K562 (cell line): Measurements from ENCODE around the gene LGALS16.

ENCODE experiments used
- ATF2 ChIP-seq: sonication (generic); formaldehyde crosslinking; IDR thresholded peaks from 2 replicates; pipeline ENCODE4 v1.8.1; 2022; ENCODE audit warnings: missing genetic modification reagents
- CTCF ChIP-seq, 3 experiments: IDR thresholded peaks in 2 of 3; conservative IDR thresholded peaks in 1 of 3; 2 replicates each; pipeline ENCODE4 v1.5.1; 2011 to 2012; ENCODE audit warnings: low read length in 3 of 3, mild to moderate bottlenecking in 3 of 3, control low read depth in 2 of 3, improper control_type of control experiment in 1 of 3, inconsistent platforms in 1 of 3, low read depth in 1 of 3, mixed read lengths in 1 of 3, moderate library complexity in 1 of 3; ENCODE audit not compliant: insufficient read depth in 2 of 3
- ETV6 ChIP-seq, 3 experiments: fragments of 150-350 bp in 1 of 3; sonication (generic) in 1 of 3; formaldehyde crosslinking in 1 of 3; IDR thresholded peaks; 2 replicates each; pipeline versions ENCODE4 v1.6.1 to v1.8.0; 2014 to 2022; ENCODE audit warnings: borderline replicate concordance in 2 of 3, low read depth in 2 of 3, antibody characterized with exemption in 1 of 3, low read length in 1 of 3, mild to moderate bottlenecking in 1 of 3, missing genetic modification reagents in 1 of 3
- FOXO4 ChIP-seq: fragments of 450-650 bp; formaldehyde crosslinking; IDR thresholded peaks from 2 replicates; pipeline ENCODE4 v1.4.0; 2020; ENCODE audit warnings: mild to moderate bottlenecking, moderate library complexity
- HMGXB4 ChIP-seq: sonication (generic); formaldehyde crosslinking; IDR thresholded peaks from 2 replicates; pipeline ENCODE4 v1.8.1; 2023; ENCODE audit warnings: mild to moderate bottlenecking, missing genetic modification reagents
- NKRF ChIP-seq: fragments of 450-650 bp; IDR thresholded peaks from 2 replicates; pipeline ENCODE4 v1.6.1; 2016; ENCODE audit warnings: borderline replicate concordance
- NR0B1 ChIP-seq: fragments of 450-650 bp; IDR thresholded peaks from one replicate; pipeline ENCODE4 v1.6.1; 2018; ENCODE audit warnings: mild to moderate bottlenecking, moderate library complexity; ENCODE audit not compliant: partially characterized antibody
- RFX5 ChIP-seq: IDR thresholded peaks from 2 replicates; pipeline ENCODE4 v1.6.1; 2011; ENCODE audit warnings: low read depth, mild to moderate bottlenecking, improper control_type of control experiment, low read length
- ZBTB34 ChIP-seq: fragments of 250-450 bp; sonication (Bioruptor Pico); IDR thresholded peaks from 2 replicates; pipeline ENCODE4 v1.8.0; 2021; ENCODE audit warnings: mild to moderate bottlenecking, moderate library complexity
- ZC3H8 ChIP-seq: fragments of 450-650 bp; IDR thresholded peaks from 2 replicates; pipeline ENCODE4 v1.6.1; 2017
- ZNF436 ChIP-seq: fragments of 250-450, 450-650 bp; sonication (Bioruptor Pico); formaldehyde crosslinking; IDR thresholded peaks from 2 replicates; pipeline ENCODE4 v1.7.0; 2020; ENCODE audit warnings: mild to moderate bottlenecking

GRCh38 chr19:39645800-39646411 is 9.8 kb upstream of the LGALS16 start:
- TF ChIP-seq CTCF (IDR thresholded peaks at IDR 0.05 in 2 of 3, conservative IDR thresholded peaks at IDR 0.05 in 1 of 3; ENCODE audit: insufficient read depth in 2 of 3, low read depth in 1 of 3, low read length in 3 of 3), result no peak
- no peak for TF ChIP-seq FOXO4 (CRISPR knock-in tag)
- no peak for TF ChIP-seq ZBTB34 (CRISPR knock-in tag)
- no peak for TF ChIP-seq HMGXB4 (CRISPR knock-in tag)
- TF ChIP-seq NR0B1, result no peak
- no peak for TF ChIP-seq NKRF
- no peak for TF ChIP-seq ZNF436 (CRISPR knock-in tag)
- TF ChIP-seq ATF2 (CRISPR knock-in tag), result no peak
- no peak for TF ChIP-seq ZC3H8
- TF ChIP-seq RFX5, result no peak
- no peak for TF ChIP-seq ETV6 (IDR thresholded peaks at IDR 0.05; ENCODE audit: borderline replicate concordance in 1 of 2, low read depth in 2 of 2, low read length in 1 of 2)
- no peak for TF ChIP-seq ETV6 (CRISPR knock-in tag; IDR thresholded peaks at IDR 0.05; ENCODE audit: borderline replicate concordance)
